Neural progenitor cell (in vitro differentiated cells): ENCODE data around the gene GPRC5D.

ENCODE experiments used
- CTCF ChIP-seq: fragments of 200-600 bp; sonication (generic); IDR thresholded peaks from 2 replicates; pipeline ENCODE4 v1.5.1; 2017; ENCODE audit warnings: antibody characterized with exemption, mild to moderate bottlenecking
- EZH2 ChIP-seq: fragments of 200-600 bp; sonication (generic); IDR thresholded peaks from 2 replicates; pipeline ENCODE4 v1.6.1; 2017; ENCODE audit warnings: antibody characterized with exemption, mild to moderate bottlenecking, moderate library complexity
- EZH2phosphoT487 ChIP-seq: fragments of 200-600 bp; sonication (generic); IDR thresholded peaks from 2 replicates; pipeline ENCODE4 v1.6.1; 2017; ENCODE audit warnings: antibody characterized with exemption

GRCh38 chr12:12997734-12998133, 45.8 kb upstream of the GPRC5D start:
- no peak for TF ChIP-seq CTCF
- no peak for TF ChIP-seq EZH2phosphoT487
- no peak for TF ChIP-seq EZH2
